Stimulated activated CD8-positive, alpha-beta memory T cell treated with anti-CD3 and anti-CD28 coated beads, Interleukin-15, amount 100 ng/mL, for 1 hour (primary cell): ENCODE measurements around the gene RFXAP.

Experiments used
- DNase-seq: peaks from one replicate; pipeline ENCODE4 v3.0.0-alpha.2; 2020; ENCODE audit warnings: low read depth

Gene RFXAP

GRCh38 chr13:36870050-36870692 lies 51.1 kb downstream of the RFXAP start:
- no peak for DNase-seq

GRCh38 chr13:36872621-36873020 lies 53.6 kb downstream of the RFXAP start:
- no peak for DNase-seq

GRCh38 chr13:36875431-36875830 lies 56.4 kb downstream of the RFXAP start:
- DNase-seq = no peak

GRCh38 chr13:36875961-36876360 lies 56.9 kb downstream of the RFXAP start:
- no peak for DNase-seq
